ENCODE data around the gene TMED9. TPM values are rescaled to one million over a fixed set of nuclear protein-coding genes. Genes with fewer than 3 reads are reported as not detected.
A peak's percentile ranks its signal among the peaks of the same experiment; 100 is the strongest.

Gene TMED9
- polyA plus RNA-seq, 1 experiment = 307 TPM

- H3K27ac ChIP-seq (ENCODE audit: low read depth, low read length) = no peak overlapping the region
- ChIA-PET CTCF (no interaction called here), POLR2A (interaction anchor here (2.1 kb wide), 1 partner anchor 63 kb away, joined by 5 read pairs; no protein-coding TSS in a partner anchor)
These were observed 9.1 kb downstream of the TMED9 start for GRCh38 chr5:177601126-177601525.

GRCh38 chr5:177601577-177602457 lies 9.8 kb downstream of the TMED9 start:
- H3K27me3 ChIP-seq (ENCODE audit: control insufficient read depth, insufficient read depth, low read length) = no peaks in the 10 kb centered on the region
- no peak for DNase-seq (ENCODE audit: low read depth, low spot score)
- no peak overlapping the region for H3K4me3 ChIP-seq (ENCODE audit: low read depth, low read length)
- H3K27ac ChIP-seq (ENCODE audit: low read depth, low read length) = no peak overlapping the region
- CTCF ChIA-PET = interaction anchor here (0.5 kb wide), 1 partner anchor 9 kb away, joined by 3 read pairs; no protein-coding TSS in a partner anchor
- no peak for TF ChIP-seq CTCF (IDR thresholded peaks at IDR 0.05; ENCODE audit: low read depth, low read length)
- POLR2A ChIA-PET = no interaction called here
- H3K9me3 ChIP-seq (ENCODE audit: control insufficient read depth, insufficient read depth, low read length) = no peaks in the 10 kb centered on the region

More at GRCh38 chr5:177601126-177601525, 9.1 kb downstream of the TMED9 start:
- no peaks in the 10 kb centered on the region for H3K9me3 ChIP-seq (ENCODE audit: control insufficient read depth, insufficient read depth, low read length)
- no peak for TF ChIP-seq CTCF (IDR thresholded peaks at IDR 0.05; ENCODE audit: low read depth, low read length)
- H3K4me3 ChIP-seq (ENCODE audit: low read depth, low read length) = peak overlapping the region; percentile 83
- H3K27me3 ChIP-seq (ENCODE audit: control insufficient read depth, insufficient read depth, low read length) = no peaks in the 10 kb centered on the region
- DNase-seq (ENCODE audit: low read depth, low spot score) = no peak

- Histone ChIP-seq H3K27me3 (ENCODE audit: control insufficient read depth, insufficient read depth, low read length) (no peaks in the 10 kb centered on the region), H3K4me3 (ENCODE audit: low read depth, low read length) (no peak overlapping the region), H3K27ac (ENCODE audit: low read depth, low read length) (no peak overlapping the region), H3K9me3 (ENCODE audit: control insufficient read depth, insufficient read depth, low read length) (no peaks in the 10 kb centered on the region; the same call in 1 of the 2 replicates)
- no peak for TF ChIP-seq CTCF (IDR thresholded peaks at IDR 0.05; ENCODE audit: low read depth, low read length)
- CTCF ChIA-PET = interaction anchor here (0.5 kb wide), 1 partner anchor 10 kb away, joined by 3 read pairs; no protein-coding TSS in a partner anchor
- no peak for DNase-seq (ENCODE audit: low read depth, low spot score)
- POLR2A ChIA-PET = no interaction called here
These were observed 10.4 kb downstream of the TMED9 start for GRCh38 chr5:177602458-177602830.

DNA sequence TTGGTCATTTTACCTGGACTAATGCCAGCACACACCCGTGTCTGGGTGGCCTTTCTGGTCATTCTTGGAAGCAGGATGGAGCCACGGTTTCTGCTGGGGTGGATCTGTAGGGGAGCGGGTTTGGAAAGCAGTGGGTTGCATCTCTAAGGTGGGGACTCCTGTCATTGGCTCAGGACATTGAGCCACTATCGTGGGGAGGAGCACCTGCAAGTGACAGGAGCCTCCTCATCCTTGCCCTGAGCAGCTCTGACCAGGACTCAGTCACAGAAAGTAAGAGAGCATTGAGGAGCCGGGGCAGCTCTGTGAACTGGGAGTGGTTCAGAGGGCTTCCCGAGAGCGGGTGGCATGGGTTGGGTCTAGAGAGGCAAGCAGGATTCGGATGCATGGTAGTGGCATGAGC lies 11.6 kb downstream of the TMED9 start:
- no peaks in the 10 kb centered on the region for H3K27me3 ChIP-seq (ENCODE audit: control insufficient read depth, insufficient read depth, low read length)
- DNase-seq (ENCODE audit: low read depth, low spot score) = no peak
- no peak for TF ChIP-seq CTCF (IDR thresholded peaks at IDR 0.05; ENCODE audit: low read depth, low read length)
- no peak overlapping the region for H3K27ac ChIP-seq (ENCODE audit: low read depth, low read length)
- ChIA-PET CTCF (no interaction called here), POLR2A (no interaction called here)
- no peaks in the 10 kb centered on the region; the same call in 1 of the 2 replicates for H3K9me3 ChIP-seq (ENCODE audit: control insufficient read depth, insufficient read depth, low read length)
- no peak overlapping the region for H3K4me3 ChIP-seq (ENCODE audit: low read depth, low read length)

GRCh38 chr5:177604116-177604521 lies 12.1 kb downstream of the TMED9 start:
- Histone ChIP-seq H3K9me3 (ENCODE audit: control insufficient read depth, insufficient read depth, low read length) (no peaks in the 10 kb centered on the region; the same call in 1 of the 2 replicates), H3K27ac (ENCODE audit: low read depth, low read length) (no peak overlapping the region), H3K27me3 (ENCODE audit: control insufficient read depth, insufficient read depth, low read length) (no peaks in the 10 kb centered on the region), H3K4me3 (ENCODE audit: low read depth, low read length) (no peak overlapping the region)
- no peak for TF ChIP-seq CTCF (IDR thresholded peaks at IDR 0.05; ENCODE audit: low read depth, low read length)
- ChIA-PET POLR2A (no interaction called here), CTCF (interaction anchor here (1.3 kb wide), 1 partner anchor 11 kb away, joined by 3 read pairs; no protein-coding TSS in a partner anchor)
- no peak for DNase-seq (ENCODE audit: low read depth, low spot score)
